IPS-11a (cell line): Measurements from ENCODE around the gene TIRAP.
A peak's percentile ranks its signal among the peaks of the same experiment; 100 is the strongest.
"Not testable (repeated sequence)": the region's sequence is repeated elsewhere in the genome, so short reads cannot be mapped to it uniquely, and the experiment has no call there.

Experiments
- H3K4me3 ChIP-seq: one replicate; pipeline ENCODE4 v1.5.1; 2013; ENCODE audit warnings: low read depth, low read length, control low read depth

TIRAP gene

DNA sequence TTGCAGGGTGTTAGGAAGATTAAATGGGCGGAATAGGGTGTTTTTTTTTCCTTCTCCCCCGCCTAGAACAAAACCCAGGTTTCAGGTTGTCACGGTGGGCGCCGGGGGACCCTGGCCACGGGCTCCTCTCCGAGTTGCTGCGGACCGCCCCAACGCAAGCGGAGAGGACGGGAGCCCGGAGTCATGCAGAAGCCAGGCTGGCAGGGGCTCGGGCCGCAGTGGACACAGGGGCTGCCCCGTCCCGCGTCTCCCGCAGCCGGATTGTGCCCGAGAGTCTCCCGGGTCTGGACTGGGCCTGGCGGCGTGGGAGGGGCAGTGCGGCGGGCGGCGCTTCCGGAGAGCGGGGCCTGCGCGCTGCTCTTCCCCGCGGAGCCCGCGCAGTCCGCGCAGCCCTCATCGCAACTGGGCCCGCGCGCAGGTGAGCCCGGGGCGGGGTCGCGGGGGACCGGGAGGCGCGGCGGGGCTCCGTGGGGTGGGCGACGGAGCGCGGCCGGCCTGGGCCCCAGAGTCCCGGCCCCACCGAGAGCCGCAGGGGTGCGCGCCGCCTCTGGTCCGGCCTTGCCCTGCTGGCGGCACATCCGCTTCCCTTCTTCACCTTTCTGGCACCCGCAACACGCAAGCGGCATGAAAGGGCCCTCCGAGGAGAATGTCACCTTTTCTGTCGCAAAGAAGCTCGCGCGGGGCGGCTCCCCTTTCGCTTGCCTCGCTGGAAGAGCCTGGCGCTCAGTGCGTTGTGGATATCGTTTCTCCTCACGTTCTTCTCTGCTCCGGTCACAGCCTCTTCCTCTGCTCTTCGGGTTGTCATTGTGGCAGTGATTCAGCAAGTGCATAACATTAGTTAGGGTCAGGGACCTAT is at the start of gene TIRAP:
TSS of gene TIRAP (plus strand) at position 358 of the 856 bp plus-strand sequence. CDS start 7,802 bp downstream, outside the sequence.
- peak within 1 kb of the TSS; percentile 53 for H3K4me3 ChIP-seq

DNA sequence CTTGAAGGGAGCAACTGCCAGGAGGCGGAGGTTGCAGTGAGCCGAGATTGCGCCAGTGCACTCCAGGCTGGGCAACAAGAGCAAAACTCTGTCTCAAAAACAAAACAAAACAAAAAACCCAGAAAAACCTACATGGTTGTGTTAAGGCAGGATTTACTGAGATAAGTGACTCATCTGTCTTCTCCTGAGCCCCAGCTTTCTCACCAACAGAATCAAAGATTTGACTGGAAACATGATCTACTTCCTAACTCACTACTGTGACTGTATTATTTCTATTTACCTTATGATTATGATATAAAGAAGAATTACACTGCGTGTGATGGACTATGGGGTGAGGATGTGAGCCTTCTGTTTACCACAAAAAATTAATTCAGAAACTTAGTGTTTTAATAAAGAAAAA is 49.5 kb upstream of the TIRAP start:
- H3K4me3 ChIP-seq, result no peak overlapping the region

GRCh38 chr11:126246636-126247035 is 36.3 kb upstream of the TIRAP start:
- no peak overlapping the region for H3K4me3 ChIP-seq

- H3K4me3 ChIP-seq, result no peak overlapping the region
Observed at GRCh38 chr11:126253265-126253664, 29.6 kb upstream of the TIRAP start.

- no peak overlapping the region for H3K4me3 ChIP-seq
Observed at GRCh38 chr11:126254819-126255218, 28.1 kb upstream of the TIRAP start.

GRCh38 chr11:126255507-126255906 is 27.4 kb upstream of the TIRAP start:
- H3K4me3 ChIP-seq, result not testable (repeated sequence)

GRCh38 chr11:126256216-126256615 is 26.7 kb upstream of the TIRAP start:
- no peak overlapping the region for H3K4me3 ChIP-seq

DNA sequence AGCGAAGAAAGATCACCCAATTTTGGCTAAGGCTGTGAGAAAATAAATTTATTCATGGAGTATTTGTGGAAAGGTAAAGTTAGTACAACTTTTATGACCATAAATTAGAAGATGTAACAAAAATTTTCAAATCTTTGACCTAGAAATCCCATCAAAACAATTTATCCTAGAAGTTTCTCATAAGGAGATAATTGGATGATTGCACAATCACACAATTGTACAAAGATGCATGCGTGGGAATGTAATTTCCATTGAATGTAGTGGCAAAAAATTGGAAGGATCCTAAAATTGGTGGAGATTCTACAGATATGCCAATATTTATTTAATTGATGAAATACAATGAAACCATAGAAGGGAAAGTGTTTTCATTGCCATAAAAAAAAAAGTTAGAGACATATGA is 25.7 kb upstream of the TIRAP start:
- no peak overlapping the region for H3K4me3 ChIP-seq

DNA sequence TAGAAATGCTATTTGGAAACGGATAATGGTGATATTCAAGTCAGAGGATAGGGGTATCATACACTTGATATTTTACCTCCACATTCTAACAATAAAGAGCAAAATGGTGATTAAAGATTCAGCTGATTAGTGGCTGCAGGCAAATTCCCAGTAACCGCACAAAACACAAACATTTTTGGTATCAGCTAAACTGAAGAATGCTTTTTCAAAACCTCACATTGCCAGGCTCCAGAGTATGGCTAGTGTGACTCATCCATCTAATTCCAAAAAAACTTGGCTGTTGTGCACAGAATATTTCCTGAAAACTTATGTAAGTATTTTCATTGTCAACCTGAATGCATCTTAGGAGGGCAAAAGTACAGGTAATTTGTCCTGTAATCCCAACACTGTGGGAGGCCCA is 25.1 kb upstream of the TIRAP start:
- H3K4me3 ChIP-seq, result no peak overlapping the region

DNA sequence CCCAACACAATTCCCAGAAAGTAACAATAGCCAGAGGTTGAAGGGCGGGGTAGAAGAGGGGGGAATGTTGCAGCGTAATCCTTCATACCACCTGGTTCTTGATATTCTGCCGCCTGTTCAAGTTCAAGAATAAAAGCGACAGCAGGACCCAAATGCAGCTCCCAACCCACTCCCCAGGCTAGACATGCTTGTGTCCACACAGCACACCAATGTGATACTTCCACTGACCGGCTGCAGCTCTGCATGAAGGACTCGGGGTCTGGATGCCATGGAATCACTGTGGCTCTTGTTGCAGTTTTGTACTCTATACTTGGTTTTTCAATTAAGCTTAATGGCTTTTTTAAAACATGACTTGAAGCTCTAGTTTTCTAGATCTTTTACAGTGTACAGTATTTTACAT is 20.7 kb upstream of the TIRAP start:
- H3K4me3 ChIP-seq, result no peak overlapping the region

DNA sequence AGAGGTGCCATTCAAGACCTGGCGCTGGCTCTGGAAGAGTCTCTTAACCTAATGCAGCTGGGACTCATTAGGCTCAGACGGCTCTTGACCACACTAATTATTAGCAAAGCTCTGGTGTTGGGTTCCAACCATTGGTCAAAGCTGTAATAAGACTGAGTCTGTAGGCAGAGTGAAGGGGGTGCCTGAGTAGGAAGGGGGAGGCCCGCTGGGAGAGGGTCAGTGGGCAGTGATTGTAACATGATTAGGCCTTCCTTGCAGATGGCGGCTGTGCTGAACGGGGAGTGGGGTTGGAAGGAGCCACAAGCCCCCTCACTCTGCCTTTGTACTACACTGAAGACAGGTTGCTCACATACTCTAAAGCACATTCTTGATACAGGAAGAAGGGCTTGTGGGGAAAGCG is 19.4 kb upstream of the TIRAP start:
- no peak overlapping the region for H3K4me3 ChIP-seq

- no peak overlapping the region for H3K4me3 ChIP-seq
Observed at GRCh38 chr11:126265811-126266210, 17.1 kb upstream of the TIRAP start.

DNA sequence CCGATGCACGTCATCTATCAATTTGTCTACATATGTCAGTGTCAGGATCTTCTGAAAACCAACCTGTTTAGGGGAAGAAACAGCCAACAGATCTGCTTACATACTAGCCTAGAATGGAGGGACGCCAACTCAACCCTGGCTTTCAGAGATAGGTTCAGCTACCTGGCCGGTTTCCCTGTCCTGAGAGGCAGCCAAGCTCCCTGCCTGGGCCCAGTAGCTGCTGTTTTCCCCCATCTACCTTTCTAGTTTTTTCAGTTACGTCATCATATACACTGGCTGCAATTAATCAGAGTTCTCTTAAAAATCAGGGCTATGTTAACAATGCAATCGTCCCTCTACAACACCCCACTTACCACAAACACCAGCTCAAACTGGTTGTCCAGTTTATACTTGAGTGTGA is 15.2 kb upstream of the TIRAP start:
- peak overlapping the region; percentile 95 for H3K4me3 ChIP-seq

DNA sequence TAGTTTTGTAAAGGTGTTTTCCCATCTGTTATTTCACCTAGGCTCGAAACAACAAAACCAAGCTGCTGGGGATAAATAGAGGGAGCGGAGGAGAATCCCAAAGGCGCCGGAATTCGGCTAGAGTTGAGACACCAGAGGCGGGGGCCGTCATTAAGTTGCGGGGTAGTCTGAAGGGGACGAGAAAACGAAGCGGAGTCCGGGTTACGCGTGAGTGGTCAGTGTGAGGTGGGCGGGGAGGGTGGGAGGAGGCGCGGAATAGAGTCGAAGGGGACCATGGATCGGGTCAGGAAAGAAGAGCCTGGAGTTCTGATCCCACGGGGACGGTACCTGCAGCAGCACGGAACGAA is 14.6 kb upstream of the TIRAP start:
- peak overlapping the region; percentile 95 for H3K4me3 ChIP-seq

DNA sequence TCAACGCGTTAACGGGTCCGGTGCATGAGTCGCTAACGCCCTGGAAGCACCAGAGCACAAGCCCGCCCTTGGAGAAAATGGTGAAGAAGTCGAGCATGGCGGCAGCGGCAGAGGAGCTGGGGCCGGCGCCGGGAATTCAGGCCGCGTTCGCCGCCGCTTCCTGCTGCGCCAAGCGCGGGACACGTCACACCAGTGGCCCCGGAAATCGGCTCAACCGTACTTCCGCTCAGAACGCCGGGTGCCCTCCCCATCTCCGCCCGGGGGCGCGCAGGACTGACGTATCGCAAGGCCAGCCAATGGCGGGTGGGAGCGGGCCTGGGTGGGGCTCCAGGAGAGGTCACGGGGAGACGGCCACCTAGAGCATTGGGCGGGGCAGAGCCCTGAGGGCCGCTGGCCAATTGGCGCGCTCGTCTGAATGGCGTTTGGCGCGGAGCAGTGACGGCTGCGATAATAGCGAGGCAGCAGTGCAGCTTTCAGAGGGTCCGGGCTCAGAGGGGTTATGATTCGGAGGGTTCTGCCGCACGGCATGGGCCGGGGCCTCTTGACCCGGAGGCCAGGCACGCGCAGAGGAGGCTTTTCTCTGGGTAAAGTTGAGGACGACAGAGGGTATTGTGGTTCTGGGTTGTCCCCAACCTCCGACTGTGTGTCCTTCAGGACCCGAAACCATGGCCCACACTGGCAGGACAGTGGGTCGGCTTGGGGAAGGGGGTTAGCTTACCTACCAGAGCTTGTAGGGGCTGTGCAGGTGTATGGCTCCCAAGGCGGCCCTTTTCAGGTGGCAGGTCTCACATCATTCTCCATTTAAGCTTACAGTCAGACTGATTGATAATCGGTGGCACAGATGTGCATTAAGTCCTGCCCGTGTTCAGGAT is 13.9 kb upstream of the TIRAP start, which contains the start of the genes FOXRED1 and SRPRA:
TSS of gene FOXRED1 (plus strand) at position 447 of the 872 bp plus-strand sequence. CDS start at position 500, 53 bp downstream.
TSS of gene SRPRA (minus strand) at position 188 of the 872 bp plus-strand sequence. CDS start at position 97, 91 bp downstream.
- H3K4me3 ChIP-seq, result peak within 1 kb of the TSS; percentile 99

DNA sequence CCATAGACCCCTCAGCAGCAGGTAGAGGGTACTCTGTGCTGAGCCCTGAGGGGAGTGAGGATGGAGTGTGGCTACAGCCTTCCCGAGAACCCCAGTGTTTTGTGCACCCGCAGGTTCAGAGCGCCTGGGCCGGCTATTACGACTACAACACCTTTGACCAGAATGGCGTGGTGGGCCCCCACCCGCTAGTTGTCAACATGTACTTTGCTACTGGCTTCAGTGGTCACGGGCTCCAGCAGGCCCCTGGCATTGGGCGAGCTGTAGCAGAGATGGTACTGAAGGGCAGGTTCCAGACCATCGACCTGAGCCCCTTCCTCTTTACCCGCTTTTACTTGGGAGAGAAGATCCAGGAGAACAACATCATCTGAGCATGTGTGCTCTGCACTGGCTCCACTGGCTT is 5.6 kb upstream of the TIRAP start:
- no peak overlapping the region for H3K4me3 ChIP-seq

DNA sequence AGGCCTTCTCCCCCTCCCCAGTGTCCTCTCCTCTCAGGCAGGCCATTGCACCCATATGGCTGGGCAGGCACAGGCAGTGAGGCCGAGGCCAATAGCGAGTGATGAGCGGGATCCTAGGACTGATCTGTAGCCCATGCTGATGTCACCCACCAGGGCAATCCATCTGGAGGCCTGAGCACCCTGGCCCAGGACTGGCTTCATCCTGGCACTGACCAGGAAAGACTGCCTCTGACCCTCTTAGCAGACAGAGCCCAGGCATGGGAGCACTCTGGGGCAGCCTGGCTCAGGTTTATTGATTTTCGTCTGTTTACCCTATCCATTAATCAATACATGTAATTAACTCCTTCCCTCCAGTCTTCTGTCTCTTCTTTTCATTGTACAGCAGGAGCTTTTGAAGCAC is 5.1 kb upstream of the TIRAP start:
- H3K4me3 ChIP-seq, result no peak overlapping the region

DNA sequence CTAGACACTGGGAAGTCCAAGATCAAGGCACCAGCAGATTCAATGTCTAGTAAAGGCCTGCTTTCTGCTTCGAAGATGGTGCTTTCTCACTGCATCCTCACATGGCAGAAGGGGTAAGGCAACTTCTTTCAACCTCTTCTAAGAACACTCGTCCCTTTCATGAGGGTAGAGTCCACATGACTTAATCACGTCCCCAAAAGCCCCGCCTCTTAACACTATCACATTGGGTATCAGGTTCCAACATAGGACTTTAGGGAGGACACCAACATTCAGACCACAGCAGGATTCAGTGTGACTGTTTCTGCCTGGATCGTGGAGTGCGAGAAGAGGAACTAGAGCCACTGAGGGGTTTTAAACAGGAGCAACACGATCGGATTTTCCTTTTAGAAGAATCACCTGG is 3.7 kb upstream of the TIRAP start:
- no peak overlapping the region for H3K4me3 ChIP-seq

GRCh38 chr11:126280595-126280994 is 2.3 kb upstream of the TIRAP start:
- no peak overlapping the region for H3K4me3 ChIP-seq

GRCh38 chr11:126281245-126281644 is 1.6 kb upstream of the TIRAP start:
- H3K4me3 ChIP-seq, result no peak overlapping the region

DNA sequence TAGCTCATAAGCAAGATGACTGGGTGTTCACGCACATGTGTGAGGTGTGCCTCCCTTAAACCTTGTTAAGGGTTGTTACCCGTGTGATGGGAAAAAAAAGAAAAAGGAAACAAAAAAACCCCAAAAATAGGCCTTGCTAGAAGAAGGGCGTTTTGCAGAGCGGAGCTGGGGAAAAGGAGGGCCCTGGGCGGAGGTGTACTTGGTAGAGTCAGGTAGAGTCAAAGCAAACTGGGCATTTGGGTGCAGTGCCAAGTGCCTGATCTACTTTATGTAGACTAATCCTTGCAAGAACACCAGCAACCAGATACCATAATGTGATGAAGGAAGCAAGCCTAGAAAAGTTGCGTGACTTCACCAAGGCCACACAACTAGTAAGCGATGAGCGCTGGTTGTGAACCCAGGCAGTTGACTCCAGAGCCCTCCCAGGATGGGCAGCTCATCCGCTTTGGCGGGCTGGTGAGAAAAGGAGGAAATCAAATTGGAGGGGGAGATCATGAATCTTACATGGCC is 1.2 kb upstream of the TIRAP start:
- no peak overlapping the region for H3K4me3 ChIP-seq

GRCh38 chr11:126282361-126282735 is 545 bp upstream of the TIRAP start:
- peak overlapping the region; percentile 53 for H3K4me3 ChIP-seq
